Tibial artery (tissue), 4 donors: ENCODE data around the gene ADGRF3.
"Not testable (repeated sequence)": the region's sequence is repeated elsewhere in the genome, so short reads cannot be mapped to it uniquely, and the experiment has no call there.

Experiments used
- DNase-seq, 2 donors: peaks; one replicate each; pipeline ENCODE4 v3.0.0-alpha.2; 2019
- H3K27ac ChIP-seq, 2 donors: fragments of 200-600 bp; sonication (generic) in 1 of 2; 1 replicate in 1 of 2; 2 replicates in 1 of 2; pipeline ENCODE4 v1.5.1; 2018 to 2019; ENCODE audit warnings: mild to moderate bottlenecking in 1 of 2
- H3K27me3 ChIP-seq, 2 donors: fragments of 200-600 bp; sonication (generic) in 1 of 2; one replicate each; pipeline versions ENCODE4 v1.5.1 to v1.6.0; 2016 to 2019
- H3K36me3 ChIP-seq, 3 donors: fragments of 200-600 bp; sonication (generic) in 2 of 3; one replicate each; pipeline ENCODE4 v1.5.1; 2016 to 2019; ENCODE audit warnings: mild to moderate bottlenecking in 2 of 3
- H3K4me1 ChIP-seq, 4 donors: fragments of 200-600 bp; sonication (generic) in 2 of 4; 1 replicate in 3 of 4; 2 replicates in 1 of 4; pipeline ENCODE4 v1.5.1; 2016 to 2019
- H3K4me3 ChIP-seq, 2 donors: fragments of 200-600 bp; sonication (generic) in 1 of 2; 1 replicate in 1 of 2; 2 replicates in 1 of 2; pipeline ENCODE4 v1.5.1; 2018 to 2019; ENCODE audit warnings: mild to moderate bottlenecking in 2 of 2
- H3K9me3 ChIP-seq, 3 donors: fragments of 200-600 bp; sonication (generic) in 1 of 3; one replicate each; pipeline ENCODE4 v1.5.1; 2016 to 2019
- CTCF ChIP-seq, 2 experiments: fragments of 200-600 bp in 1 of 2; fragments of 450-650 bp in 1 of 2; IDR thresholded peaks; one replicate each; pipeline ENCODE4 v1.5.1; 2017 to 2019; ENCODE audit warnings: antibody characterized with exemption in 2 of 2, mild to moderate bottlenecking in 1 of 2, moderate library complexity in 1 of 2
- intact Hi-C: fragments of 100-400 bp; cut with DNase I; formaldehyde crosslinking; loops from one replicate; pipeline ENCODE4 v1.15.0; 2023; ENCODE audit warnings: low total_unique reads

The ADGRF3 gene

GRCh38 chr2:26330114-26330549 lies 16.5 kb downstream of the ADGRF3 start:
- no peaks in the 10 kb centered on the region for H3K4me1 ChIP-seq
- H3K27ac ChIP-seq, result no peak overlapping the region
- no peaks in the 10 kb centered on the region for H3K9me3 ChIP-seq
- no peak overlapping the region for H3K4me3 ChIP-seq
- no peaks in the 10 kb centered on the region for H3K36me3 ChIP-seq
- H3K27me3 ChIP-seq, result no peaks in the 10 kb centered on the region
- TF ChIP-seq CTCF (IDR thresholded peaks at IDR 0.05), result peak; percentile 89 to 91
- intact Hi-C loops, result loop anchor here (5.0 kb wide), 1 partner anchor 88 kb away; the partner anchor contains the start of genes HADHA and HADHB
- DNase-seq, result peak; percentile 92 to 95

- H3K36me3 ChIP-seq, H3K4me3 ChIP-seq, DNase-seq, H3K9me3 ChIP-seq, H3K4me1 ChIP-seq, H3K27me3 ChIP-seq, intact Hi-C loops, H3K27ac ChIP-seq: not testable (repeated sequence)
Measured at GRCh38 chr2:26329083-26329482, 17.5 kb downstream of the ADGRF3 start.

GRCh38 chr2:26327291-26328272 lies 19.0 kb downstream of the ADGRF3 start:
- intact Hi-C loops, result no loop called here
- no peak for DNase-seq

GRCh38 chr2:26326514-26326913 lies 20.1 kb downstream of the ADGRF3 start:
- no peaks in the 10 kb centered on the region for H3K4me1 ChIP-seq
- H3K4me3 ChIP-seq, result no peak overlapping the region
- no peaks in the 10 kb centered on the region for H3K36me3 ChIP-seq
- intact Hi-C loops, result no loop called here
- no peak for TF ChIP-seq CTCF (IDR thresholded peaks at IDR 0.05)
- no peak for DNase-seq
- H3K9me3 ChIP-seq, result no peaks in the 10 kb centered on the region
- H3K27me3 ChIP-seq, result no peaks in the 10 kb centered on the region
- no peak overlapping the region for H3K27ac ChIP-seq

More at GRCh38 chr2:26327291-26328272, 19.0 kb downstream of the ADGRF3 start:
- Histone ChIP-seq H3K9me3 (no peaks in the 10 kb centered on the region), H3K4me1 (no peaks in the 10 kb centered on the region), H3K27ac (no peak overlapping the region), H3K4me3 (no peak overlapping the region), H3K36me3 (no peaks in the 10 kb centered on the region), H3K27me3 (no peaks in the 10 kb centered on the region)
- no peak for TF ChIP-seq CTCF (IDR thresholded peaks at IDR 0.05)

- intact Hi-C loops, result no loop called here
- no peaks in the 10 kb centered on the region for H3K4me1 ChIP-seq
- no peak for DNase-seq
- no peaks in the 10 kb centered on the region for H3K27me3 ChIP-seq
- no peak overlapping the region for H3K4me3 ChIP-seq
- H3K27ac ChIP-seq, result no peak overlapping the region
- TF ChIP-seq CTCF (IDR thresholded peaks at IDR 0.05), result no peak
- H3K36me3 ChIP-seq, result no peaks in the 10 kb centered on the region
- no peaks in the 10 kb centered on the region for H3K9me3 ChIP-seq
Measured at GRCh38 chr2:26325851-26326250, 20.7 kb downstream of the ADGRF3 start.

- TF ChIP-seq CTCF (IDR thresholded peaks at IDR 0.05), result no peak
- Histone ChIP-seq H3K36me3 (no peaks in the 10 kb centered on the region), H3K4me3 (no peak overlapping the region), H3K9me3 (no peaks in the 10 kb centered on the region), H3K27me3 (no peaks in the 10 kb centered on the region), H3K27ac (no peak overlapping the region), H3K4me1 (no peaks in the 10 kb centered on the region)
- intact Hi-C loops, result no loop called here
- DNase-seq, result no peak
Measured at GRCh38 chr2:26324903-26325302, 21.7 kb downstream of the ADGRF3 start.

- H3K27me3 ChIP-seq, intact Hi-C loops, H3K4me1 ChIP-seq, H3K4me3 ChIP-seq, H3K9me3 ChIP-seq, H3K27ac ChIP-seq, H3K36me3 ChIP-seq, DNase-seq: not testable (repeated sequence)
Measured at GRCh38 chr2:26324479-26324878, 22.1 kb downstream of the ADGRF3 start.
